NCI-H1092 (cell line): ENCODE results near the gene DCDC2C.

Experiments
- DNase-seq: peaks from one replicate; lab custom pipeline; 2025; lab: John Stamatoyannopoulos, UW

DCDC2C gene

GRCh38 chr2:3672861-3673678 lies 30.3 kb upstream of the DCDC2C start:
- no peak for DNase-seq

- no peak for DNase-seq
Measured at GRCh38 chr2:3674066-3674845, 29.1 kb upstream of the DCDC2C start.

- no peak for DNase-seq
Measured at GRCh38 chr2:3675687-3676086, 27.7 kb upstream of the DCDC2C start.

GRCh38 chr2:3677436-3677835 lies 25.9 kb upstream of the DCDC2C start:
- no peak for DNase-seq

GRCh38 chr2:3678212-3678611 lies 25.2 kb upstream of the DCDC2C start:
- no peak for DNase-seq

- no peak for DNase-seq
Measured at GRCh38 chr2:3679180-3679579, 24.2 kb upstream of the DCDC2C start.

- DNase-seq = no peak
Measured at GRCh38 chr2:3679616-3680393, 23.6 kb upstream of the DCDC2C start.

- DNase-seq = no peak
Measured at GRCh38 chr2:3680548-3681345, 22.6 kb upstream of the DCDC2C start.

- DNase-seq = no peak
Measured at GRCh38 chr2:3681625-3682024, 21.8 kb upstream of the DCDC2C start.

- DNase-seq = no peak
Measured at GRCh38 chr2:3682811-3683210, 20.6 kb upstream of the DCDC2C start.

GRCh38 chr2:3683748-3684454 lies 19.5 kb upstream of the DCDC2C start:
- DNase-seq = no peak

GRCh38 chr2:3689998-3690748 lies 13.2 kb upstream of the DCDC2C start:
- DNase-seq = no peak

GRCh38 chr2:3692375-3692774 lies 11.0 kb upstream of the DCDC2C start:
- no peak for DNase-seq

- no peak for DNase-seq
Measured at GRCh38 chr2:3696545-3696944, 6.8 kb upstream of the DCDC2C start.

- no peak for DNase-seq
Measured at GRCh38 chr2:3701071-3701470, 2.3 kb upstream of the DCDC2C start.

- DNase-seq = no peak
Measured at GRCh38 chr2:3703757-3704355, 481 bp downstream of the DCDC2C start.

GRCh38 chr2:3704692-3705091 lies 1.3 kb downstream of the DCDC2C start:
- no peak for DNase-seq

GRCh38 chr2:3705782-3706181 lies 2.4 kb downstream of the DCDC2C start:
- no peak for DNase-seq

- DNase-seq = no peak
Measured at GRCh38 chr2:3706892-3707291, 3.5 kb downstream of the DCDC2C start.

- DNase-seq = no peak
Measured at GRCh38 chr2:3708576-3708975, 5.2 kb downstream of the DCDC2C start.
